K562 (cell line): ENCODE results near the gene RO60. TPM values are rescaled to one million over a fixed set of nuclear protein-coding genes. Genes with fewer than 3 reads are reported as not detected.

ENCODE experiments used
- ATF7 ChIP-seq: fragments of 450-650 bp; IDR thresholded peaks from 2 replicates; pipeline ENCODE4 v1.7.1; 2014; ENCODE audit warnings: mild to moderate bottlenecking, moderate library complexity
- GTF2E2 ChIP-seq: fragments of 200-800 bp; sonication (Bioruptor generic); IDR thresholded peaks from 2 replicates; pipeline ENCODE4 v1.6.1; 2016; ENCODE audit warnings: missing genetic modification characterization, missing compliant biosample characterization
- HMG20B ChIP-seq: fragments of 250-450 bp; sonication (Bioruptor Pico); IDR thresholded peaks from 2 replicates; pipeline ENCODE4 v1.5.0; 2021; ENCODE audit warnings: mild to moderate bottlenecking
- KLF6 ChIP-seq: fragments of 250-450 bp; sonication (Bioruptor Pico); IDR thresholded peaks from 2 replicates; pipeline ENCODE4 v1.4.0; 2020; ENCODE audit warnings: mild to moderate bottlenecking, moderate library complexity, borderline replicate concordance
- MBD2 ChIP-seq: sonication (generic); IDR thresholded peaks from 2 replicates; pipeline ENCODE4 v1.6.1; 2016; ENCODE audit warnings: low read depth, borderline replicate concordance
- NR2C1 ChIP-seq, 2 experiments: fragments of 450-650 bp; IDR thresholded peaks; 2 replicates each; pipeline ENCODE4 v1.6.1; 2017; ENCODE audit warnings: mild to moderate bottlenecking in 2 of 2, antibody characterized with exemption in 1 of 2, inconsistent platforms in 1 of 2, missing compliant biosample characterization in 1 of 2, missing genetic modification characterization in 1 of 2
- SAP30 ChIP-seq: fragments of 200-600 bp; sonication (generic); IDR thresholded peaks from 2 replicates; pipeline ENCODE4 v1.6.1; 2012; ENCODE audit warnings: borderline replicate concordance, low read depth, mild to moderate bottlenecking, moderate library complexity, low read length, control low read depth, inconsistent platforms; ENCODE audit not compliant: insufficient read depth, poor library complexity, severe bottlenecking
- SRSF9 ChIP-seq: fragments of 200-400 bp; formaldehyde crosslinking; IDR thresholded peaks from 2 replicates; pipeline ENCODE4 v1.6.1; 2017; ENCODE audit warnings: low read depth, low read length, borderline replicate concordance
- TEAD1 ChIP-seq, 2 experiments: fragments of 450-650 bp in 1 of 2; sonication (generic) in 1 of 2; formaldehyde crosslinking; IDR thresholded peaks; 2 replicates each; pipeline versions ENCODE4 v1.4.0 to v1.8.0; 2020 to 2022; ENCODE audit warnings: mild to moderate bottlenecking in 2 of 2, missing genetic modification reagents in 1 of 2
- VEZF1 ChIP-seq: fragments of 200-800 bp; sonication (Bioruptor generic); IDR thresholded peaks from 2 replicates; pipeline ENCODE4 v1.6.1; 2017; ENCODE audit warnings: missing genetic modification characterization, missing compliant biosample characterization
- ZBTB11 ChIP-seq, 3 experiments: fragments of 200-800 bp in 1 of 3; fragments of 250-450 bp in 1 of 3; fragments of 450-650 bp in 1 of 3; sonication (Bioruptor Pico) in 1 of 3; sonication (Bioruptor generic) in 1 of 3; formaldehyde crosslinking in 1 of 3; IDR thresholded peaks; 2 replicates each; pipeline versions ENCODE4 v1.6.1 to v1.8.0; 2016 to 2022; ENCODE audit warnings: mild to moderate bottlenecking in 2 of 3, missing genetic modification characterization in 2 of 3, missing compliant biosample characterization in 1 of 3, moderate library complexity in 1 of 3
- ZBTB34 ChIP-seq: fragments of 250-450 bp; sonication (Bioruptor Pico); IDR thresholded peaks from 2 replicates; pipeline ENCODE4 v1.8.0; 2021; ENCODE audit warnings: mild to moderate bottlenecking, moderate library complexity
- ZMIZ1 ChIP-seq, 2 experiments: fragments of 150-350 bp in 1 of 2; IDR thresholded peaks; 2 replicates each; pipeline ENCODE4 v1.6.1; 2012 to 2016; ENCODE audit warnings: low read depth in 2 of 2, low read length in 2 of 2, mild to moderate bottlenecking in 1 of 2, moderate library complexity in 1 of 2
- ZNF239 ChIP-seq: fragments of 250-450 bp; sonication (Bioruptor Pico); IDR thresholded peaks from 2 replicates; pipeline ENCODE4 v1.4.0; 2020; ENCODE audit warnings: mild to moderate bottlenecking
- polyA plus RNA-seq, 8 experiments: library from polyadenylated mRNA; depleted of rRNA in 4 of 8; stranded (reverse) in 5 of 8; unstranded in 3 of 8; fragments of >200 nt; fragmentation: Nextera tagmentation in 2 of 8; fragmentation: Illumina TruSeq in 1 of 8; extraction: Ambion mirVana in 2 of 8; extraction: Trizol in 1 of 8; gene quantifications; 2 replicates each; pipeline versions ENCODE4 v1.2.1 to v1.2.3, GENCODE V29; 2011 to 2014; ENCODE audit warnings: inconsistent platforms in 1 of 8, missing spikeins in 1 of 8
- total RNA-seq, 7 experiments: library from RNA; depleted of rRNA in 6 of 7; stranded (reverse); fragments of >200 nt in 6 of 7; fragmentation: Illumina TruSeq in 2 of 7; extraction: Trizol in 2 of 7; gene quantifications; 2 replicates each; pipeline versions ENCODE4 v1.2.1 to v1.2.3, GENCODE V29; 2011 to 2021; ENCODE audit warnings: low replicate concordance in 1 of 7

Gene RO60
- total and polyA plus RNA-seq, 9 of the 15 experiments (the other 6 are each of a cell fraction or from before 2014, with no cell fraction given) = 24.9 to 187 (median 101) TPM

GRCh38 chr1:193104907-193105820 lies 45.8 kb downstream of the RO60 start, which contains the start of gene GLRX2 (continued):
- TF ChIP-seq GTF2E2 (tag) (peak; percentile 76), TEAD1 (CRISPR knock-in tag; IDR thresholded peaks at IDR 0.05) (peak; percentile 37 to 56; a peak in 2 of 4 replicates), HMG20B (no peak), VEZF1 (CRISPR knock-in tag) (peak; percentile 82), SAP30 (peak; percentile 78), NR2C1 (IDR thresholded peaks at IDR 0.05) (no peak), NR2C1 (tag; IDR thresholded peaks at IDR 0.05) (no peak), ZBTB11 (CRISPR knock-in tag; IDR thresholded peaks at IDR 0.05) (peak in 1 of 3 experiments; percentile 64; a peak in 1 of 6 replicates), ZMIZ1 (IDR thresholded peaks at IDR 0.05; ENCODE audit: low read depth in 2 of 2, low read length in 2 of 2) (peak in 1 of 2 experiments; percentile 41; a peak in 1 of 4 replicates), ZNF239 (CRISPR knock-in tag) (no peak; the same call in 1 of the 2 replicates), SRSF9 (no peak), ATF7 (no peak), KLF6 (CRISPR knock-in tag) (peak; percentile 30; the same call in 1 of the 2 replicates), MBD2 (peak; percentile 31), ZBTB34 (CRISPR knock-in tag) (no peak)
